HG02852 (cell line): ENCODE results near the gene MAPK4.
A peak's percentile ranks its signal among the peaks of the same experiment; 100 is the strongest.
"Not testable (repeated sequence)": the region's sequence is repeated elsewhere in the genome, so short reads cannot be mapped to it uniquely, and the experiment has no call there.

Source experiments
- ATAC-seq: cut with Tn5 transposase; IDR thresholded peaks from one replicate; pipeline ENCODE4 v1.9.1; 2021; ENCODE audit warnings: mild to moderate bottlenecking, moderate library complexity; ENCODE audit not compliant: unreplicated experiment

Gene MAPK4

GRCh38 chr18:50559752-50560680 is at the start of gene MAPK4:
Gene MAPK4 (plus strand): TSS chr18:50560087. CDS start chr18:50663959, 103,872 bp downstream.
- ATAC-seq: peak; percentile 72

- ATAC-seq: not testable (repeated sequence)
These were observed 42.6 kb upstream of the MAPK4 start for GRCh38 chr18:50517277-50517676.

GRCh38 chr18:50518787-50519546 is 40.9 kb upstream of the MAPK4 start:
- no peak for ATAC-seq

- no peak for ATAC-seq
These were observed 36.7 kb upstream of the MAPK4 start for GRCh38 chr18:50523165-50523564.

GRCh38 chr18:50527636-50528307 is 32.1 kb upstream of the MAPK4 start:
- no peak for ATAC-seq

- ATAC-seq: no peak
These were observed 31.1 kb upstream of the MAPK4 start for GRCh38 chr18:50528806-50529205.

- not testable (repeated sequence) for ATAC-seq
These were observed 26.1 kb upstream of the MAPK4 start for GRCh38 chr18:50533822-50534221.

- ATAC-seq: not testable (repeated sequence)
These were observed 15.4 kb upstream of the MAPK4 start for GRCh38 chr18:50544476-50544875.

- no peak for ATAC-seq
These were observed 14.0 kb upstream of the MAPK4 start for GRCh38 chr18:50545936-50546335.

GRCh38 chr18:50548160-50548559 is 11.7 kb upstream of the MAPK4 start:
- no peak for ATAC-seq

GRCh38 chr18:50551651-50552050 is 8.2 kb upstream of the MAPK4 start:
- ATAC-seq: not testable (repeated sequence)

- no peak for ATAC-seq
These were observed 1.7 kb upstream of the MAPK4 start for GRCh38 chr18:50558157-50558556.

GRCh38 chr18:50558948-50559751 is 737 bp upstream of the MAPK4 start:
- no peak for ATAC-seq

GRCh38 chr18:50560681-50561629 is 1.1 kb downstream of the MAPK4 start:
- no peak for ATAC-seq

- ATAC-seq: not testable (repeated sequence)
These were observed 2.4 kb downstream of the MAPK4 start for GRCh38 chr18:50562258-50562657.

GRCh38 chr18:50562686-50563085 is 2.8 kb downstream of the MAPK4 start:
- ATAC-seq: no peak

GRCh38 chr18:50563376-50563775 is 3.5 kb downstream of the MAPK4 start:
- ATAC-seq: no peak

GRCh38 chr18:50569930-50570329 is 10.0 kb downstream of the MAPK4 start:
- no peak for ATAC-seq

- ATAC-seq: no peak
These were observed 11.7 kb downstream of the MAPK4 start for GRCh38 chr18:50571606-50572005.
